K562 (cell line): ENCODE results near the gene ORAI2. TPM values are rescaled to one million over a fixed set of nuclear protein-coding genes. Genes with fewer than 3 reads are reported as not detected.

Experiments used
- ADNP ChIP-seq: fragments of 200-800 bp; sonication (Bioruptor generic); IDR thresholded peaks from 2 replicates; pipeline ENCODE4 v1.6.1; 2016; ENCODE audit warnings: missing genetic modification characterization, missing compliant biosample characterization
- CBFB ChIP-seq: sonication (generic); formaldehyde crosslinking; IDR thresholded peaks from 2 replicates; pipeline ENCODE4 v1.4.0; 2020; ENCODE audit warnings: mild to moderate bottlenecking, missing genetic modification reagents
- DNMT1 ChIP-seq: fragments of 450-650 bp; IDR thresholded peaks from 2 replicates; pipeline ENCODE4 v1.6.1; 2016; ENCODE audit warnings: antibody characterized with exemption, mild to moderate bottlenecking
- FOXJ2 ChIP-seq: fragments of 200-800 bp; sonication (Bioruptor generic); IDR thresholded peaks from 2 replicates; pipeline ENCODE4 v1.6.1; 2016; ENCODE audit warnings: missing genetic modification characterization, missing compliant biosample characterization
- HNRNPH1 ChIP-seq: fragments of 200-400 bp; formaldehyde crosslinking; optimal IDR thresholded peaks from 2 replicates; pipeline ENCODE3; 2017; ENCODE audit warnings: low read depth, mild to moderate bottlenecking, low read length, moderate library complexity
- HNRNPLL ChIP-seq: fragments of 200-400 bp; formaldehyde crosslinking; IDR thresholded peaks from 2 replicates; pipeline ENCODE4 v1.6.1; 2017; ENCODE audit warnings: low read length, low read depth, mild to moderate bottlenecking; ENCODE audit not compliant: poor library complexity, severe bottlenecking
- KDM4B ChIP-seq, 2 experiments: fragments of 450-650 bp in 1 of 2; sonication (generic) in 1 of 2; IDR thresholded peaks; 2 replicates each; pipeline ENCODE4 v1.6.1; 2016 to 2017; ENCODE audit warnings: borderline replicate concordance in 2 of 2, antibody characterized with exemption in 1 of 2, low read depth in 1 of 2, mild to moderate bottlenecking in 1 of 2
- MITF ChIP-seq: IDR thresholded peaks from 2 replicates; pipeline ENCODE4 v1.6.1; 2014; ENCODE audit warnings: antibody characterized with exemption
- MTA2 ChIP-seq: fragments of 450-650 bp; IDR thresholded peaks from 2 replicates; pipeline ENCODE4 v1.6.1; 2016; ENCODE audit warnings: low read depth
- NUFIP1 ChIP-seq: fragments of 450-650 bp; IDR thresholded peaks from 2 replicates; pipeline ENCODE4 v1.6.1; 2018; ENCODE audit not compliant: partially characterized antibody
- POLR2AphosphoS2 ChIP-seq: IDR thresholded peaks from 2 replicates; pipeline ENCODE4 v1.6.1; 2012; ENCODE audit warnings: low read length, improper control_type of control experiment
- RBBP5 ChIP-seq: fragments of 200-600 bp; sonication (generic); IDR thresholded peaks from 2 replicates; pipeline ENCODE4 v1.6.1; 2012; ENCODE audit warnings: borderline replicate concordance, mild to moderate bottlenecking, low read length, control low read depth, inconsistent platforms; ENCODE audit not compliant: insufficient read depth, poor library complexity, severe bottlenecking
- SLC30A9 ChIP-seq: fragments of 250-450 bp; sonication (Bioruptor Pico); IDR thresholded peaks from 2 replicates; pipeline ENCODE4 v1.8.0; 2022; ENCODE audit warnings: mild to moderate bottlenecking, moderate library complexity
- SPI1 ChIP-seq: IDR thresholded peaks from 2 replicates; pipeline ENCODE4 v1.6.1; 2011; ENCODE audit warnings: low read depth, low read length, control low read depth, borderline replicate concordance
- SRF ChIP-seq, 2 experiments: fragments of 250-450, 450-650 bp in 1 of 2; sonication (Bioruptor Pico) in 1 of 2; sonication (generic) in 1 of 2; formaldehyde crosslinking; IDR thresholded peaks; 2 replicates each; pipeline versions ENCODE4 v1.5.0 to v1.5.1; 2020 to 2022; ENCODE audit warnings: mild to moderate bottlenecking in 1 of 2, missing genetic modification reagents in 1 of 2
- TAF1 ChIP-seq: IDR thresholded peaks from 2 replicates; pipeline ENCODE4 v1.6.1; 2011; ENCODE audit warnings: mild to moderate bottlenecking, low read length, moderate library complexity; ENCODE audit not compliant: insufficient read depth, control insufficient read depth, severe bottlenecking; ENCODE audit errors: extremely low read depth
- TBL1XR1 ChIP-seq, 2 experiments: IDR thresholded peaks; 2 replicates each; pipeline ENCODE4 v1.6.1; 2012; ENCODE audit warnings: improper control_type of control experiment in 2 of 2, low read length in 2 of 2, mild to moderate bottlenecking in 1 of 2
- TEAD4 ChIP-seq, 2 experiments: sonication (generic) in 1 of 2; formaldehyde crosslinking in 1 of 2; IDR thresholded peaks; 2 replicates each; pipeline versions ENCODE4 v1.6.1 to v1.8.0; 2012 to 2022; ENCODE audit warnings: borderline replicate concordance in 1 of 2, inconsistent platforms in 1 of 2, low read length in 1 of 2, mild to moderate bottlenecking in 1 of 2, missing genetic modification reagents in 1 of 2
- ZKSCAN1 ChIP-seq: fragments of 150-350 bp; IDR thresholded peaks from 2 replicates; pipeline ENCODE4 v1.6.1; 2016; ENCODE audit warnings: low read depth, low read length
- ZNF253 ChIP-seq: fragments of 250-450 bp; sonication (Bioruptor Pico); conservative IDR thresholded peaks from 2 replicates; pipeline ENCODE4 v1.6.1; 2021; ENCODE audit warnings: mild to moderate bottlenecking
- ZNF436 ChIP-seq: fragments of 250-450, 450-650 bp; sonication (Bioruptor Pico); formaldehyde crosslinking; IDR thresholded peaks from 2 replicates; pipeline ENCODE4 v1.7.0; 2020; ENCODE audit warnings: mild to moderate bottlenecking
- ZNF764 ChIP-seq: fragments of 250-450 bp; sonication (Bioruptor Pico); IDR thresholded peaks from 2 replicates; pipeline ENCODE4 v1.4.0; 2020; ENCODE audit warnings: low read depth, mild to moderate bottlenecking, moderate library complexity
- polyA plus RNA-seq, 8 experiments: library from polyadenylated mRNA; depleted of rRNA in 4 of 8; stranded (reverse) in 5 of 8; unstranded in 3 of 8; fragments of >200 nt; fragmentation: Nextera tagmentation in 2 of 8; fragmentation: Illumina TruSeq in 1 of 8; extraction: Ambion mirVana in 2 of 8; extraction: Trizol in 1 of 8; gene quantifications; 2 replicates each; pipeline versions ENCODE4 v1.2.1 to v1.2.3, GENCODE V29; 2011 to 2014; ENCODE audit warnings: inconsistent platforms in 1 of 8, missing spikeins in 1 of 8
- total RNA-seq, 7 experiments: library from RNA; depleted of rRNA in 6 of 7; stranded (reverse); fragments of >200 nt in 6 of 7; fragmentation: Illumina TruSeq in 2 of 7; extraction: Trizol in 2 of 7; gene quantifications; 2 replicates each; pipeline versions ENCODE4 v1.2.1 to v1.2.3, GENCODE V29; 2011 to 2021; ENCODE audit warnings: low replicate concordance in 1 of 7
- TF ChIP-seq, protein P1 (sequence below), 2 experiments: fragments of 450-650 bp; IDR thresholded peaks; 2 replicates each; pipeline ENCODE4 v1.6.1; 2018; ENCODE audit warnings: mild to moderate bottlenecking in 2 of 2, low read depth in 1 of 2; ENCODE audit not compliant: partially characterized antibody in 2 of 2

The ORAI2 gene
- total and polyA plus RNA-seq, 9 of the 15 experiments (the other 6 are each of a cell fraction or from before 2014, with no cell fraction given): 1.1 to 27.7 (median 9.2) TPM

DNA sequence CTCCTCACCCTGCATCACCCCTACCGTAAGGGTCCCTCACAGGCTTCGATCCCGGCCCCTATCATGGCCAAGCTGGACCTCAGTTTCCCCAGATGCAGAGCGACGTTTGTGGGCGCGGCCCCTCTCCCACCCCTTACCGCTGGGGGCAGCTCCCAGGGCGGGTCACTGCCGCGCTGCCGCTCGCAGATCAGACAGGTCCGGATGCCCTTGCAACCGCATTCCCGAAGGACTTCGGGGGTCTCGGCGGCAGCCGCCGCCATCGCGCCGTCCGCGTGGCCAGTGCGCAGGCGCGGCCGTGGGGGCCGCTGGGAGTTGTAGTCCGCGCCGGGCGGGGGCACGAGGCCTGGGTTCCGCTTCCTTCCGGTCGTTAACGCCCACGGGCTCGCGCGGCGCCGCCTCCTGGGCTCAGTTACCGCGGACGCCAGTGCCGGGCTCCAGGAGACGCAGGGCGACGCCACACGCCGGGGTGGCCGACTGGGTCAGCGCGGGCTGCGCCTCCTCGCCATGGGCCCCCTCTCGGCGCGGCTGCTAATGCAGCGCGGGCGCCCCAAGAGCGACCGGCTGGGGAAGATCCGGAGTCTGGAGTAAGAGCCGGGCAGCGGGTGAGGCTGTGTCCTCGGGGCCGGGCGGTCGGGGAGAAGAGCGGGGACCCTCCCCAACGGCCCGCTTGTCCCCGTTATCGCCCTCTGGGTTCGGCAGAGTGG lies 31.4 kb downstream of the ORAI2 start, which contains the start of the genes ALKBH4 and LRWD1 (continued):
- TF ChIP-seq, protein P1, sequence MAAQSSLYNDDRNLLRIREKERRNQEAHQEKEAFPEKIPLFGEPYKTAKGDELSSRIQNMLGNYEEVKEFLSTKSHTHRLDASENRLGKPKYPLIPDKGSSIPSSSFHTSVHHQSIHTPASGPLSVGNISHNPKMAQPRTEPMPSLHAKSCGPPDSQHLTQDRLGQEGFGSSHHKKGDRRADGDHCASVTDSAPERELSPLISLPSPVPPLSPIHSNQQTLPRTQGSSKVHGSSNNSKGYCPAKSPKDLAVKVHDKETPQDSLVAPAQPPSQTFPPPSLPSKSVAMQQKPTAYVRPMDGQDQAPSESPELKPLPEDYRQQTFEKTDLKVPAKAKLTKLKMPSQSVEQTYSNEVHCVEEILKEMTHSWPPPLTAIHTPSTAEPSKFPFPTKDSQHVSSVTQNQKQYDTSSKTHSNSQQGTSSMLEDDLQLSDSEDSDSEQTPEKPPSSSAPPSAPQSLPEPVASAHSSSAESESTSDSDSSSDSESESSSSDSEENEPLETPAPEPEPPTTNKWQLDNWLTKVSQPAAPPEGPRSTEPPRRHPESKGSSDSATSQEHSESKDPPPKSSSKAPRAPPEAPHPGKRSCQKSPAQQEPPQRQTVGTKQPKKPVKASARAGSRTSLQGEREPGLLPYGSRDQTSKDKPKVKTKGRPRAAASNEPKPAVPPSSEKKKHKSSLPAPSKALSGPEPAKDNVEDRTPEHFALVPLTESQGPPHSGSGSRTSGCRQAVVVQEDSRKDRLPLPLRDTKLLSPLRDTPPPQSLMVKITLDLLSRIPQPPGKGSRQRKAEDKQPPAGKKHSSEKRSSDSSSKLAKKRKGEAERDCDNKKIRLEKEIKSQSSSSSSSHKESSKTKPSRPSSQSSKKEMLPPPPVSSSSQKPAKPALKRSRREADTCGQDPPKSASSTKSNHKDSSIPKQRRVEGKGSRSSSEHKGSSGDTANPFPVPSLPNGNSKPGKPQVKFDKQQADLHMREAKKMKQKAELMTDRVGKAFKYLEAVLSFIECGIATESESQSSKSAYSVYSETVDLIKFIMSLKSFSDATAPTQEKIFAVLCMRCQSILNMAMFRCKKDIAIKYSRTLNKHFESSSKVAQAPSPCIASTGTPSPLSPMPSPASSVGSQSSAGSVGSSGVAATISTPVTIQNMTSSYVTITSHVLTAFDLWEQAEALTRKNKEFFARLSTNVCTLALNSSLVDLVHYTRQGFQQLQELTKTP (IDR thresholded peaks at IDR 0.05; ENCODE audit: low read depth in 1 of 2, partially characterized antibody in 2 of 2): no peak
- TF ChIP-seq TAF1 (peak; percentile 86), POLR2AphosphoS2 (peak; percentile 53; the same call in 1 of the 2 replicates), TEAD4 (IDR thresholded peaks at IDR 0.05; ENCODE audit: low read length) (no peak), TEAD4 (CRISPR knock-in tag; IDR thresholded peaks at IDR 0.05; ENCODE audit: borderline replicate concordance) (no peak), SLC30A9 (no peak), FOXJ2 (tag) (no peak), ZKSCAN1 (peak; percentile 84), TBL1XR1 (IDR thresholded peaks at IDR 0.05; ENCODE audit: low read length in 2 of 2) (no peak; a peak in 1 of 4 replicates), ADNP (tag) (no peak), ZNF253 (CRISPR knock-in tag) (no peak), RBBP5 (peak; percentile 97), NUFIP1 (no peak), HNRNPH1 (no peak), MITF (peak; percentile 66; the same call in 1 of the 2 replicates), SPI1 (peak; percentile 67; the same call in 1 of the 2 replicates), ZNF436 (no peak), CBFB (CRISPR knock-in tag) (peak; percentile 84), SRF (CRISPR knock-in tag; IDR thresholded peaks at IDR 0.05) (no peak), DNMT1 (no peak), HNRNPLL (peak; percentile 43), MTA2 (no peak), KDM4B (IDR thresholded peaks at IDR 0.05; ENCODE audit: borderline replicate concordance in 2 of 2, low read depth in 1 of 2) (peak in 1 of 2 experiments; percentile 78; a peak in 1 of 4 replicates), ZNF764 (CRISPR knock-in tag) (0 out of 2 replicates have a peak, but pooled peaks have one; percentile 31)
